ENCODE results near the gene GPR87. TPM values are rescaled to one million over a fixed set of nuclear protein-coding genes. Genes with fewer than 3 reads are reported as not detected.

GPR87 gene
- total RNA-seq, 1 donor from 2014 or later: not detected

DNA sequence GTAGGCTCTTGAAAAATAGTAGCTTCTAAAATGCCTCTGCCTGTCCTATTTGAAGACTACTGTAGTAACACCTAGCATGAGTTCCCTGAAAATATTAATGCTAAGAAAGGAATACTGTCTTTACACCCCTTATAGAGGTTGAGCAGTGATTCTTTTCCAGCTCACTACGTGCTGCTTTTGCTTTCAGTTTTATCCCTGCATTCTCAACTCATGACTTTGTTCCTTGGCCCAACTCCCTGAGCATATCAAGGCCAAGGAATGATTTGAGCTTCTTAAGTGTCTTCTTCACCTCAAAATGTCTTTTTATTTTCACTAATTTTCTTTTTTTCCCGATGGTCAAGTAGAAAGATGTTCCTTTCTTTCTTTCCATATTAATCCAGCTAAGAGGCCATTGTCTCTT, 29.2 kb upstream of the GPR87 start:
- H3K27me3 Mint-ChIP-seq (ENCODE audit: unreplicated experiment): peaks cover 8% of the 10 kb centered on the region
- DNase-seq (ENCODE audit: extremely low spot score, unreplicated experiment): no peak
- H3K4me1 Mint-ChIP-seq (ENCODE audit: unreplicated experiment): peaks cover 4% of the 10 kb centered on the region
- no peak overlapping the region for H3K4me3 Mint-ChIP-seq (ENCODE audit: unreplicated experiment)
- H3K27ac Mint-ChIP-seq (ENCODE audit: unreplicated experiment): no peak overlapping the region
- TF ChIP-seq, protein P1, sequence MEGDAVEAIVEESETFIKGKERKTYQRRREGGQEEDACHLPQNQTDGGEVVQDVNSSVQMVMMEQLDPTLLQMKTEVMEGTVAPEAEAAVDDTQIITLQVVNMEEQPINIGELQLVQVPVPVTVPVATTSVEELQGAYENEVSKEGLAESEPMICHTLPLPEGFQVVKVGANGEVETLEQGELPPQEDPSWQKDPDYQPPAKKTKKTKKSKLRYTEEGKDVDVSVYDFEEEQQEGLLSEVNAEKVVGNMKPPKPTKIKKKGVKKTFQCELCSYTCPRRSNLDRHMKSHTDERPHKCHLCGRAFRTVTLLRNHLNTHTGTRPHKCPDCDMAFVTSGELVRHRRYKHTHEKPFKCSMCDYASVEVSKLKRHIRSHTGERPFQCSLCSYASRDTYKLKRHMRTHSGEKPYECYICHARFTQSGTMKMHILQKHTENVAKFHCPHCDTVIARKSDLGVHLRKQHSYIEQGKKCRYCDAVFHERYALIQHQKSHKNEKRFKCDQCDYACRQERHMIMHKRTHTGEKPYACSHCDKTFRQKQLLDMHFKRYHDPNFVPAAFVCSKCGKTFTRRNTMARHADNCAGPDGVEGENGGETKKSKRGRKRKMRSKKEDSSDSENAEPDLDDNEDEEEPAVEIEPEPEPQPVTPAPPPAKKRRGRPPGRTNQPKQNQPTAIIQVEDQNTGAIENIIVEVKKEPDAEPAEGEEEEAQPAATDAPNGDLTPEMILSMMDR (IDR thresholded peaks at IDR 0.05): no peak
- no peaks in the 10 kb centered on the region for H3K36me3 Mint-ChIP-seq (ENCODE audit: unreplicated experiment)
- H3K9me3 Mint-ChIP-seq (ENCODE audit: unreplicated experiment): no peaks in the 10 kb centered on the region

DNA sequence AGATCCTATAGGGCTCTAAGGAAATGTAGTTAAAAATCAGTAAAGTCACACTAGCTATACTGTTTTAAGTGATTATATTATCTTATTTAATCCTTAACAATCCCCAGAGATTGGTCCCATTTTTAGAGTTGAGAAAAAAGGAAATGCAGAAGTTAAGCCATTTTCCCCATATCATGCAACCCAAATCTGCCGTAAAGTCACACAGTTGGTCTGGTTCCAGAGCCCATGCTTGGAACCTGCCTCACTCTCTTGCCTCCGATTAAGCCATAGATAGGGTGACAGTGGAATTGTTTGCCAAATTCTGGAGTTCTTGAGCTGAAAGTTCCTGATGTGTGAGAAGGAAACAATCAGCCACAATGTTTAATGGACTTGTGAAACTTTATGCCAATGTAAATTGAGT, 15.1 kb upstream of the GPR87 start:
- no peaks in the 10 kb centered on the region for H3K36me3 Mint-ChIP-seq (ENCODE audit: unreplicated experiment)
- TF ChIP-seq, protein P1 (IDR thresholded peaks at IDR 0.05): no peak
- DNase-seq (ENCODE audit: extremely low spot score, unreplicated experiment): no peak
- H3K27ac Mint-ChIP-seq (ENCODE audit: unreplicated experiment): no peak overlapping the region
- no peaks in the 10 kb centered on the region for H3K9me3 Mint-ChIP-seq (ENCODE audit: unreplicated experiment)
- no peak overlapping the region for H3K4me3 Mint-ChIP-seq (ENCODE audit: unreplicated experiment)
- no peaks in the 10 kb centered on the region for H3K27me3 Mint-ChIP-seq (ENCODE audit: unreplicated experiment)
- H3K4me1 Mint-ChIP-seq (ENCODE audit: unreplicated experiment): no peaks in the 10 kb centered on the region

- H3K36me3 Mint-ChIP-seq (ENCODE audit: unreplicated experiment): no peaks in the 10 kb centered on the region
- TF ChIP-seq, protein P1 (IDR thresholded peaks at IDR 0.05): no peak
- H3K4me3 Mint-ChIP-seq (ENCODE audit: unreplicated experiment): no peak overlapping the region
- no peaks in the 10 kb centered on the region for H3K27me3 Mint-ChIP-seq (ENCODE audit: unreplicated experiment)
- H3K9me3 Mint-ChIP-seq (ENCODE audit: unreplicated experiment): no peaks in the 10 kb centered on the region
- no peak overlapping the region for H3K27ac Mint-ChIP-seq (ENCODE audit: unreplicated experiment)
- no peaks in the 10 kb centered on the region for H3K4me1 Mint-ChIP-seq (ENCODE audit: unreplicated experiment)
- no peak for DNase-seq (ENCODE audit: extremely low spot score, unreplicated experiment)
Measured at GRCh38 chr3:151330899-151331298, 14.3 kb upstream of the GPR87 start.

DNA sequence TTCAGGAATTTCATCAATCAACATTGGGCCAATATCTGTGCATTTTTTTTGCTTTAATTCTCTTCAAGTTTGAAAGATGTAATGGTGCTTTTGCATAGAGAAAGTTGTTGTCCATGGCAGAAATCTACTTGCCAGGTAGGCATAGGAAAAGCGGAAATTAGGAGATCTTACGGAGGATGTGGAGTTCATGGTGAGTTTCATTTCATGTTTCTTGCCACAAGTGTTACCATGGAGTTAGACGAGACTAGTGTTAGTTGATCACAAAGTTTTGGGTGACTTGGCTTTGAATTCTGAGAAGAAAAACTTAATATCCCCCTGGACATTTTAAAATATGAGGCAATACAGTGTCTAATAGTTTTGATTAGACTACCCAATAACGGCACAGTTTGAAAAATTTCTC, 13.8 kb upstream of the GPR87 start:
- no peaks in the 10 kb centered on the region for H3K27me3 Mint-ChIP-seq (ENCODE audit: unreplicated experiment)
- TF ChIP-seq, protein P1 (IDR thresholded peaks at IDR 0.05): no peak
- no peaks in the 10 kb centered on the region for H3K36me3 Mint-ChIP-seq (ENCODE audit: unreplicated experiment)
- no peak for DNase-seq (ENCODE audit: extremely low spot score, unreplicated experiment)
- H3K4me3 Mint-ChIP-seq (ENCODE audit: unreplicated experiment): no peak overlapping the region
- no peaks in the 10 kb centered on the region for H3K4me1 Mint-ChIP-seq (ENCODE audit: unreplicated experiment)
- H3K9me3 Mint-ChIP-seq (ENCODE audit: unreplicated experiment): no peaks in the 10 kb centered on the region
- no peak overlapping the region for H3K27ac Mint-ChIP-seq (ENCODE audit: unreplicated experiment)

DNA sequence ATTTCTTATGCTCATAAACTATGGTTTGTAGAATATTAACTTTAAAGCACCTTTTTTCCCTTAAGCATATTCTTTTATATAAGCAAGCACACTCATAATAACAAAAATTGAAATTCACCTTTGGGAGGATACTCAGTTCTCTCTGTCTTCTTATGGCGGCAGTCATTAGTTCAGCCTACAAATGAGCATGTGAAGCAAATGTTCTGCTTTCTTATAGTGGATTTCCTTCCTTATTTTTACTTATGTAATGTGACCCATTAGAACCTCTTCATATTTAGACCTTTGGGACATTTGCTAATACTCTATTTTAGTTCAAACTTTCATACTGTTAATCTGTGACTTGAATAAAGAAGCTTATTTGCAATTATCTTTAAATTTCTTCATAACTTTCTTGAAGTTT, 12.7 kb upstream of the GPR87 start, which contains the start of gene P2RY13:
Gene P2RY13 (minus strand): TSS at position 187 of the 400 bp plus-strand sequence. CDS start 21 bp downstream, at position 166.
- no peaks in the 10 kb centered on the region for H3K27me3 Mint-ChIP-seq (ENCODE audit: unreplicated experiment)
- H3K27ac Mint-ChIP-seq (ENCODE audit: unreplicated experiment): no peak within 1 kb of the TSS
- no peaks in the 10 kb centered on the region for H3K4me1 Mint-ChIP-seq (ENCODE audit: unreplicated experiment)
- DNase-seq (ENCODE audit: extremely low spot score, unreplicated experiment): no peak
- H3K36me3 Mint-ChIP-seq (ENCODE audit: unreplicated experiment): no peaks in the 10 kb centered on the region
- TF ChIP-seq, protein P1 (IDR thresholded peaks at IDR 0.05): no peak
- H3K9me3 Mint-ChIP-seq (ENCODE audit: unreplicated experiment): no peaks in the 10 kb centered on the region
- no peak within 1 kb of the TSS for H3K4me3 Mint-ChIP-seq (ENCODE audit: unreplicated experiment)
